ENCODE results near the gene CLIC3. TPM values are rescaled to one million over a fixed set of nuclear protein-coding genes. Genes with fewer than 3 reads are reported as not detected.

Gene CLIC3
- total RNA-seq, 1 donor, result 0.27 TPM

- no peak for DNase-seq (ENCODE audit: low read depth in 2 of 3, low spot score in 2 of 3)
Measured at GRCh38 chr9:136955202-136955942, 41.0 kb downstream of the CLIC3 start.

DNA sequence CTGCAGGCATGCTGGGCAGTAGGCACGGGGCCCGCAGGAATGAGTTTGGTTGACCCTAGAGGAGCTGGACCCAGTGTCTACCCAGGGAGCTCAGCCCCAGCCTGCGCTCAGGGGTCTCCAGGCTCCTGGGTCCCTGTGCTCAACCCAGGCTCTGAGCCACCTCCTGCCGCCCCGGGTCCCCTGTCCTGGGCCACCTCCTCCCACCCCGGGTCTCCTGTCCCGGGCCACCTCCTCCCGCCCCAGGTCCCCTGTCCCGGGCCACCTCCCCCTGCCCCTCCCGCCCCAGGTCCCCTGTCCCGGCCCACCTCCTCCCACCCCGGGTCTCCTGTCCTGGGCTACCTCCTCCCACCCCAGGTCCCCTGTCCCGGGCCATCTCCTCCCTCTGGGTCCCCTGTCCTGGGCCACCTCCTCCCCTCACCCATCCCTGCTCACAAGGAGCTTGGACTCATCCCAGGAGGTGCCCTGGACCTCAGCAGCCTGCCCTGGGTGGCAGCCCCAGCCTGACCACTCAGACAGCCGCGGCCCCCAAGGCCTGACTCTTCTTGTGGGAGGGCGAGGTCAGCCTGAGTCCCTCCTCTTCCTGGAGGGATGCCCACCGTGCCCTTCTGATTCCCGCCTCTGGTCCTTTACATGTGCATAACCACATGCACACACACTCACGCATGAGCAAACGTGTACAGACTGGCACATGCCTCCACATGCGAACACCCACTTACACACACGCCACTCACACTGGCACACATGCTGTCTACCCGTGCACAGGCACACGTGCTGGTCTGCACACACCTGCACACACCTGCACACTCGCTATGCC, 41.9 kb downstream of the CLIC3 start:
- no peak for DNase-seq (ENCODE audit: low read depth in 2 of 3, low spot score in 2 of 3)

DNA sequence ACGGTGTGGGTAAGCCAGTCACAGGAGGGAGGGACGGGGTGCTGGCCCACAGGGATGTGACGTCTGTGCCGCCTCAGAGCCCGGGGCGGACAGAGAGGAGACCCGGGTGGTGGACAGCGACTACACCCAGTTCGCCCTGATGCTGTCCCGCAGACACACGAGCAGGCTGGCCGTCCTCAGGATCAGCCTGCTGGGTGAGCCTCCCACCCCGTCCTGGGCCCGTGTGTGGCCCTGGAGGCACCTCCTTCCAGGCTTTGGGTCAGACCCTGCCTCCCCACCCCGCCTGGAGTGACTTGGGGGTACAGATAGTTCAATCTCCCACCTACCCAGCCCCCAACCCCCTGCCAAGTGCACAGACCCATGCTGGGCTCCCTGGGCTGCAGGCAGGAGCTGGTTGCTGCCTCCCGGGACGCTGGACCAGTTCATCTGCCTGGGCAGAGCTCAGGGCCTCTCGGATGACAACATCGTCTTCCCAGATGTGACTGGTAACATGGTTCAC, 42.5 kb downstream of the CLIC3 start:
- DNase-seq (ENCODE audit: low read depth in 2 of 3, low spot score in 2 of 3), result no peak

GRCh38 chr9:136952876-136953770, 43.2 kb downstream of the CLIC3 start:
- DNase-seq (ENCODE audit: low read depth in 2 of 3, low spot score in 2 of 3), result no peak

DNA sequence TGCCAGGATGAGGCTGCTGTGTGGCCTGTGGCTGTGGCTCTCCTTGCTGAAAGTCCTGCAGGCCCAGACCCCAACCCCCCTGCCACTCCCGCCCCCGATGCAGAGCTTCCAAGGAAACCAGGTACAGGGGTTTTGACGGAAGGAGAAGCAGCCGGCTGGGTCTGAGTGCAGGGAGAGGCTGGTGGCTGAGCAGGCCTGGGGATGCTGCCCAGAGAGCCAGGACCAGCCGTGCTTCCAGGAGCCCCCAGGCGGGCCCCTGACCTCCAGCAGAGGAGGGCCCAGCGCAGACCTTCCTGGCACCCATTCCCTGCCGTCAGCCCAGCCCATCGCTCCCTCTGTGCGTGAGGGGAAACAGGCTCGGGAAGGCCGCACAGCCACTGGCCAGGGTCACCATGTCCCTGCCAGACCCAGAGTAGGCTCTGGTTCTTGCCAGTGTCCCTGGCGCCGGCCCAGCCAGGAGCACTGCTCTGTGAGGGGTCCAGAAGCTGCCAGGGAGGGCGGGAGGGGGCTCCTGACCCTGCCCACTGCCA, 44.0 kb downstream of the CLIC3 start:
- DNase-seq (ENCODE audit: low read depth in 2 of 3, low spot score in 2 of 3), result no peak

DNA sequence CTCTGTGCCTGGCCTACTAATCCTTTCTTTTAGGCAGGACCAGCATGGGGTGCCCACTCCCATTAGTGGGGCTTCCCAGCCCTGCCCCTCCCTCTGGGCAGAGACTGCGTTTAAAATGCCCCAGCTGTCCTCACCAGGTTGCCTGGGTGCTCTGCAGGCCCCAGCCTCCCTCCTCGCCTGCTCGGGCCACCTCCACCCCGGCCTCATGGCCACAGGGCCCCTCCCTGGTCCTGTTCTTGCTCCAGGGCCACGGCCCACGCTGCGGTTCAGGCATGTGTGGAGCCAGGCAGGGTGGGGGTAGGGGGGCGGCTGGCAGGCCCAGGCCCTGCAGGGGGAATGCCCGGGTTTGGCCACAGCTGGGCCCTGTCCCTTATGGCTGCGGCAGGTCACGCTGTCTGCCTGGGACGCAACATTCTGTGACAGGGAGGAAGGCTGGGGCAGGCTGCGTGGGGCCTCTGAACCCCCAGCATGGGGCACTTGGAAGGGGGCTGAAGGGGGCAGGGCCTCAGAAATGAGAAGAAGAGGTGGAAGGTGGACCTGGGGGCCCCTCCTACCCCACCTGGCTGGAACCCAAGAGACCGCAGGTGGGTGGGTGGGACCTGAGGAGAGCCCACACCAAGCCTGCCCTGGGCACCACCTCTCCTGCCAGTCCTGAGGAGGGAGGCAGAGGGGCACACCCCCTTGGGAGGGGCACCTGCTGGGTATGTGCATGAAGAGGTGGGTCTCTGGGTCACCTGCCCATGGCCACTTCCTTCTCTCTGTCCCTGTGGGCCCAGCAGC, 44.6 kb downstream of the CLIC3 start, which contains the start of gene LCN12:
LCN12 (plus strand) TSS at position 733 of the 780 bp plus-strand sequence. CDS start 55 bp downstream, outside the sequence.
- no peak for DNase-seq (ENCODE audit: low read depth in 2 of 3, low spot score in 2 of 3)

GRCh38 chr9:136950656-136951276, 45.6 kb downstream of the CLIC3 start:
- no peak for DNase-seq (ENCODE audit: low read depth in 2 of 3, low spot score in 2 of 3)

DNA sequence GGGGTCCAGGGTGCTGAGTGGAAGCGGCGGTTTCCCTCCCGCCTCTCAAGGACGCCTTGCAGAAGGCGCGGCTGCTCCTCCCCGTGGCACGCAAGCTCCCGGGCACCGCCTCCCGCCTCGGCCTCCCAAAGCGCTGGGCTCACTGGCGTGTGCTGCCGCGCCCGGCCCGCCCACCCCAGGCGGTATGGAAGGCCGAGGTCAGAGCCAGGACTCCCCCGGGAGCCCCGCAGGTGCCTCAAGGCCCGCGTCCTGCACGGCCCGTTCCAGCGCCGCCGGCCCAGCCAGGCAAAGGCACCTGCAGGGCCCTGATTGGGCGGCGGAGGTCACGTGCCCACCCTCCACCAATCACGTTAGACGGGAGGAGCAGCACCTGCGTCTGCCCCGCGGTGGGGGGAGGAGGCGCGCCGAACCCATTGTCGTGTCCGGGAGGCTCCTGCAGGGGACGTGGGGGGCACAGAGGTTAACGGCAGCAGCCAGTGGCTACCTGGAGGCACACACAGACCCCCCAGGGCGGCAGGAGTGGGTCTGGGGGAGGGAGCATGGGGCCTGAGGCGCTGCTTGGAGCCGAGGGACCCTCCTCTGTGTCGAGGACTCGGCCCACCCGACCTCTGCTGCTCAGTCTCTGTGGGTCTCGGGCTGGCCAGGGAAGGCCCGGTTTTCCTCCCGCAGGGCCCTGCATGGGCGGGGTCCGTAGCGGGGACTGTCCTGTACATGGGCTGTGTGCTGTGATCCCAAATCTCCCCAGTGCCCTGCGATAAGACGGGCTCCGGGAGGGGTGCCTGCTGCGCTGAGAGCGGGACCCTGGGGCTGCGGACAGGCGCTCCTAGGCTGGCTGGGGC, 46.3 kb downstream of the CLIC3 start:
- peak; percentile 92 to 96 (median 95) for DNase-seq (ENCODE audit: low read depth in 2 of 3, low spot score in 2 of 3)

DNA sequence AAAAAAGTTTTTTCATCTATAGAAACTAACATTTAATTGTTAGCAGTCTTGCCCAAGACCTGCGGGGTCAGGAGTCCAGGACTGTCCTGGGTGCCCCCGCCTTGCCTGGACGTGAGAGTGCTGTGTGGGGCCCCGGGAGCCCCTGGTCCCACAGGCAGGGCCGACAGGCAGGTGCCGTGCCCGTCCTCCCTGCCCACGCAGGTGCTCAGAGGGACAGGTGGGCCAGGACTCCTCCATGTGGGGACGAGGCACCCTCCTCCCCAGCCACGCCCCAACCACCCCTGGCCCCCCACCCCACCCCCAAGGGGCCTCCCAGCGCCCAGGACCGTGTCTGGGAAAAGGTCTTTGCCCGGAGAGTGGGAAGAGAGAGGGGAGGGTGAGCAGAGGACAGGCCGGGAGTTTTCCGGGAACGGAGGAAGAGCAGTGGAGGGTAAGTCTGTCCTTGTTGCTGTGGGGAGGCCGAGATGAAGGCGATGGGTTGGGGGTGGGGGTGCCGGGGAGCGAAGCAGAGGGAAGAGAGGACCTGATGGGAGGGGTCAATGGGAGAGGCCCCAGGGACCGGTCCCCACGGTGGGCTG, 47.0 kb downstream of the CLIC3 start:
- no peak for DNase-seq (ENCODE audit: low read depth in 2 of 3, low spot score in 2 of 3)

- peak in 2 of 3 donors; percentile 41 to 47 for DNase-seq (ENCODE audit: low read depth in 2 of 3, low spot score in 2 of 3)
Measured at GRCh38 chr9:136947955-136948510, 48.3 kb downstream of the CLIC3 start.

GRCh38 chr9:136947028-136947891, 49.1 kb downstream of the CLIC3 start:
- no peak for DNase-seq (ENCODE audit: low read depth in 2 of 3, low spot score in 2 of 3)

GRCh38 chr9:136946228-136947027, 49.9 kb downstream of the CLIC3 start:
- DNase-seq (ENCODE audit: low read depth in 2 of 3, low spot score in 2 of 3), result no peak

DNA sequence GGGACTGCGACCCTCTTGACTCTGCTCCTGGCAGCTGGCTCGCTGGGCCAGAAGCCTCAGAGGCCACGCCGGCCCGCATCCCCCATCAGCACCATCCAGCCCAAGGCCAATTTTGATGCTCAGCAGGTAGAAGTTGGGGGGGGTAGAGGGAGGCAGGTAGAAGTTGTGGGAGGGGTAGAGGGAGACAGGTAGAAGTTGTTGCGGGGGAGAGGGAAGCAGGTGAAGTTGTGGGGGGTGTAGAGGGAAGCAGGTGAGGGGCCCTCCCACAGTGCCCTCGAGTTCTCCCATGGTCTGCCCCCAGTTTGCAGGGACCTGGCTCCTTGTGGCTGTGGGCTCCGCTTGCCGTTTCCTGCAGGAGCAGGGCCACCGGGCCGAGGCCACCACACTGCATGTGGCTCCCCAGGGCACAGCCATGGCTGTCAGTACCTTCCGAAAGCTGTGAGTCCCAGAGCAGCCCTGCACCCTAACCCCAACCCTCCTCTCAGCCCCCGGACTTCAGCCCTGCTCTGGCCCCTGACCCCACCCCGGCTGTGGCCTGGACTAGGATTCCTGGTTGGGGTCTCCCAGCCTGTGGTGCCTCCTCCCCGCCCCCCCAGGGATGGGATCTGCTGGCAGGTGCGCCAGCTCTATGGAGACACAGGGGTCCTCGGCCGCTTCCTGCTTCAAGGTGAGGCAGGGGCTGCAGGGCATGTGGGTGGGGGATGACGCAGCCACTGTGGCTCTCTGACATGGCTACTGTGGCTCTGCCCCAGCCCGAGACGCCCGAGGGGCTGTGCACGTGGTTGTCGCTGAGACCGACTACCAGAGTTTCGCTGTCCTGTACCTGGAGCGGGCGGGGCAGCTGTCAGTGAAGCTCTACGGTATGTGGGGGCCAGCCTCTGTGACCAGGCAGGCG, 50.8 kb downstream of the CLIC3 start:
- DNase-seq (ENCODE audit: low read depth in 2 of 3, low spot score in 2 of 3), result no peak

Measured in hematopoietic multipotent progenitor cell (in vitro differentiated cells).